Right lobe of liver (tissue), 6 donors: ENCODE results near the gene ZNF618. TPM values are rescaled to one million over a fixed set of nuclear protein-coding genes. Genes with fewer than 3 reads are reported as not detected.

ENCODE experiments used
- ATAC-seq, 4 donors: fragments of 200-7000 bp; cut with Tn5 transposase; one replicate each; pipeline ENCODE4 v1.9.1; 2020; ENCODE audit warnings: mild to moderate bottlenecking in 4 of 4, moderate library complexity in 4 of 4
- DNase-seq, 3 donors: peaks; one replicate each; pipeline ENCODE4 v3.0.0-alpha.2; 2020
- H3K27ac ChIP-seq, 3 donors: fragments of 200-600 bp; one replicate each; pipeline ENCODE4 v1.8.0; 2022
- H3K27me3 ChIP-seq, 2 donors: fragments of 200-600 bp; one replicate each; pipeline ENCODE4 v1.8.0; 2022
- H3K36me3 ChIP-seq, 4 donors: fragments of 200-600 bp; sonication (generic) in 1 of 4; one replicate each; pipeline versions ENCODE4 v1.5.1 to v1.8.0; 2017 to 2022; ENCODE audit warnings: control low read depth in 1 of 4
- H3K4me1 ChIP-seq, 4 donors: fragments of 200-600 bp; sonication (generic) in 1 of 4; one replicate each; pipeline versions ENCODE4 v1.5.1 to v1.8.0; 2017 to 2022; ENCODE audit warnings: control low read depth in 1 of 4
- H3K4me3 ChIP-seq, 3 donors: fragments of 200-600 bp; one replicate each; pipeline ENCODE4 v1.8.0; 2022
- H3K9me3 ChIP-seq, 4 donors: fragments of 200-600 bp; sonication (generic) in 1 of 4; one replicate each; pipeline versions ENCODE4 v1.5.1 to v1.8.0; 2017 to 2022; ENCODE audit warnings: control low read depth in 1 of 4
- CTCF ChIP-seq, 4 donors: fragments of 200-600 bp in 3 of 4; fragments of 450-650 bp in 1 of 4; IDR thresholded peaks; one replicate each; pipeline versions ENCODE4 v1.5.1 to v1.8.0; 2016 to 2022; ENCODE audit warnings: antibody characterized with exemption in 4 of 4, mild to moderate bottlenecking in 2 of 4
- POLR2A ChIP-seq: fragments of 450-650 bp; IDR thresholded peaks from one replicate; pipeline ENCODE4 v1.6.1; 2017; ENCODE audit warnings: antibody characterized with exemption, mild to moderate bottlenecking
- WGBS: methylation state at CpG from one replicate; pipeline ENCODE4 v1.1.6; 2018; ENCODE audit warnings: low coverage, low lambda C conversion rate; ENCODE audit not compliant: insufficient coverage; ENCODE audit errors: missing lambda C conversion rate; 5-methylcytosine and 5-hydroxymethylcytosine counted together
- intact Hi-C, 2 donors: fragments of 100-400 bp; cut with DNase I; formaldehyde crosslinking; loops; one replicate each; pipeline versions ENCODE4 v1.11.2 to v1.14.1; 2022
- total RNA-seq, 6 experiments: library from RNA; depleted of rRNA in 2 of 6; stranded (reverse); fragments of >200 nt in 2 of 6; fragmentation: NEBNext Ultra II Directional in 3 of 6; extraction: Animal tissue kit (Norgen Biotek cat#: 25700) in 3 of 6; gene quantifications; one replicate each; pipeline versions ENCODE4 v1.1.0 to v1.2.4, GENCODE V29; 2016 to 2023
- donor health status: DM: no; HTN: yes; CAD: no.
- donor health status: DM: no; HTN: no; CAD: no.
- donor health status: DM: no; HTN: no; CAD: no.
- donor health status: DM: no; HTN: yes; CAD: no.
- donor health status: DM: no; HTN: yes; CAD: no.

ZNF618 gene
- total RNA-seq, 6 experiments from 2014 or later, result 2.9 to 7.9 (median 6.0) TPM

- Histone ChIP-seq H3K4me3 (no peak overlapping the region), H3K36me3 (peaks cover 0 to 18% (median 8%) of the 10 kb centered on the region in 4 donors), H3K27me3 (no peaks in the 10 kb centered on the region), H3K27ac (no peak overlapping the region), H3K4me1 (no peaks in the 10 kb centered on the region), H3K9me3 (no peaks in the 10 kb centered on the region)
- intact Hi-C loops, result no loop called here
- DNase-seq (peak in 1 of 3 donors; percentile 17), ATAC-seq (no peak)
- no peak for TF ChIP-seq CTCF (IDR thresholded peaks at IDR 0.05)
- no peak for TF ChIP-seq POLR2A
- 90% methylated on average over 2 of the region's 5 CpGs for WGBS
Observed at GRCh38 chr9:114056527-114056926, 180.4 kb downstream of the ZNF618 start.

- H3K36me3 ChIP-seq, result peaks cover 0 to 26% (median 16%) of the 10 kb centered on the region in 4 donors
- no peak overlapping the region for H3K4me3 ChIP-seq
- WGBS, result 67% methylated on average over 5 of the region's 7 CpGs
- ATAC-seq (no peak), DNase-seq (peak in 1 of 3 donors; percentile 40)
- H3K9me3 ChIP-seq, result no peaks in the 10 kb centered on the region
- H3K27ac ChIP-seq, result no peak overlapping the region
- H3K27me3 ChIP-seq, result no peaks in the 10 kb centered on the region
- no peak for TF ChIP-seq POLR2A
- no peak for TF ChIP-seq CTCF (IDR thresholded peaks at IDR 0.05)
- H3K4me1 ChIP-seq, result no peaks in the 10 kb centered on the region
- intact Hi-C loops, result no loop called here
Observed at GRCh38 chr9:114057161-114057885, 181.2 kb downstream of the ZNF618 start.

GRCh38 chr9:114058688-114059046 lies 182.6 kb downstream of the ZNF618 start:
- H3K27me3 ChIP-seq, result no peaks in the 10 kb centered on the region
- peaks cover 0 to 40% (median 24%) of the 10 kb centered on the region in 4 donors for H3K36me3 ChIP-seq
- peak in 1 of 3 donors; percentile 60 for DNase-seq
- TF ChIP-seq CTCF (IDR thresholded peaks at IDR 0.05), result no peak
- TF ChIP-seq POLR2A, result no peak
- no peak overlapping the region for H3K4me3 ChIP-seq
- H3K4me1 ChIP-seq, result peaks cover 0 to 1% (median 0%) of the 10 kb centered on the region in 4 donors
- 23% methylated on average over 4 of the region's 4 CpGs for WGBS
- peak overlapping the region in 1 of 3 donors; percentile 49 for H3K27ac ChIP-seq
- peak; percentile 26 to 54 (median 40) for ATAC-seq
- intact Hi-C loops, result no loop called here
- H3K9me3 ChIP-seq, result no peaks in the 10 kb centered on the region

GRCh38 chr9:114059047-114059803 lies 183.1 kb downstream of the ZNF618 start:
- no peaks in the 10 kb centered on the region for H3K27me3 ChIP-seq
- intact Hi-C loops, result no loop called here
- DNase-seq, result peak in 1 of 3 donors; percentile 63

More at GRCh38 chr9:114059047-114059803, 183.1 kb downstream of the ZNF618 start:
- 48% methylated on average over 3 of the region's 8 CpGs for WGBS
- ATAC-seq, result peak; percentile 29 to 68 (median 58)
- Histone ChIP-seq H3K4me1 (peaks cover 0 to 6% (median 0%) of the 10 kb centered on the region in 4 donors), H3K36me3 (peaks cover 0 to 45% (median 26%) of the 10 kb centered on the region in 4 donors), H3K4me3 (no peak overlapping the region), H3K9me3 (no peaks in the 10 kb centered on the region), H3K27ac (peak overlapping the region in 1 of 3 donors; percentile 49)
- TF ChIP-seq POLR2A (no peak), CTCF (IDR thresholded peaks at IDR 0.05) (no peak)
